Glutamatergic neuron (in vitro differentiated cells): ENCODE measurements around the gene TSPAN17. TPM values are rescaled to one million over a fixed set of nuclear protein-coding genes. Genes with fewer than 3 reads are reported as not detected.

Experiments used
- DNase-seq: peaks from one replicate; pipeline ENCODE4 v3.0.0; 2022
- H3K27ac Mint-ChIP-seq: one replicate; pipeline ENCODE4 v1.8.0; 2020; ENCODE audit warnings: mild to moderate bottlenecking, mixed read lengths, inconsistent platforms; ENCODE audit not compliant: unreplicated experiment
- H3K27me3 Mint-ChIP-seq: one replicate; pipeline ENCODE4 v1.8.0; 2020; ENCODE audit warnings: mild to moderate bottlenecking, moderate library complexity, mixed read lengths, inconsistent platforms; ENCODE audit not compliant: unreplicated experiment
- H3K36me3 Mint-ChIP-seq: one replicate; pipeline ENCODE4 v1.8.0; 2020; ENCODE audit warnings: mild to moderate bottlenecking, mixed read lengths, inconsistent platforms; ENCODE audit not compliant: unreplicated experiment
- H3K4me1 Mint-ChIP-seq: one replicate; pipeline ENCODE4 v1.8.0; 2020; ENCODE audit warnings: mild to moderate bottlenecking, low read depth, mixed read lengths, inconsistent platforms; ENCODE audit not compliant: unreplicated experiment
- H3K4me3 Mint-ChIP-seq: one replicate; pipeline ENCODE4 v1.8.0; 2020; ENCODE audit warnings: mild to moderate bottlenecking, mixed read lengths, inconsistent platforms; ENCODE audit not compliant: unreplicated experiment
- H3K9me3 Mint-ChIP-seq: one replicate; pipeline ENCODE4 v1.8.0; 2020; ENCODE audit warnings: mild to moderate bottlenecking, moderate library complexity, mixed read lengths, inconsistent platforms; ENCODE audit not compliant: unreplicated experiment
- total RNA-seq: library from RNA; stranded (reverse); fragmentation: NEBNext Ultra II Directional; extraction: Animal tissue kit (Norgen Biotek cat#: 25700); gene quantifications from one replicate; pipeline ENCODE4 v1.2.1, GENCODE V29; 2021; ENCODE audit not compliant: unreplicated experiment
- TF ChIP-seq, protein P1 (sequence below): fragments of 200-600 bp; sonication (generic); IDR thresholded peaks from one replicate; pipeline ENCODE4 v1.5.0; 2021; ENCODE audit not compliant: partially characterized antibody, unreplicated experiment

The TSPAN17 gene
- total RNA-seq, 1 donor from 2014 or later: 97.2 TPM

DNA sequence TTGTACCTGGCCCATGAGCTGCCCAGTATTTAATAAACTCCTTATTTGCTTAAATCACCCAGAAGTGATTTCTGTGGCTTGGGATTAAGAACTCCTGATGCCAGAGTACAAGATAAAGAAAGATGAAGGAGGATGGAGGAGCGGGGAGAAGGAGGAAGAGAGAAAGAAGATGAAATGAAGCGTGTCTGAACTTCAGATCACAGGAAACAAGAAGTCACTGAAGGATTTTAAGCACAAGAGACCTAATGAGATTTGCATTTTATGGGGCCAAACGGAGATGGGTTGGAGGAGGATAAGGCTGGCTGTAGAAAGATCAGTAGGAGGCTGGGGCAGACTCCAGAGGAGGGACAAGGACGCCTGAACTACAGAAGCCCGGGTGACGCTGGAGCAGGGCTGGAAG is 13.7 kb upstream of the TSPAN17 start:
- Mint-ChIP-seq H3K4me3 (no peak overlapping the region), H3K4me1 (peaks cover 6% of the 10 kb centered on the region), H3K36me3 (peaks cover 11% of the 10 kb centered on the region), H3K9me3 (peaks cover 8% of the 10 kb centered on the region), H3K27me3 (peaks cover 20% of the 10 kb centered on the region), H3K27ac (no peak overlapping the region)
- TF ChIP-seq, protein P1, sequence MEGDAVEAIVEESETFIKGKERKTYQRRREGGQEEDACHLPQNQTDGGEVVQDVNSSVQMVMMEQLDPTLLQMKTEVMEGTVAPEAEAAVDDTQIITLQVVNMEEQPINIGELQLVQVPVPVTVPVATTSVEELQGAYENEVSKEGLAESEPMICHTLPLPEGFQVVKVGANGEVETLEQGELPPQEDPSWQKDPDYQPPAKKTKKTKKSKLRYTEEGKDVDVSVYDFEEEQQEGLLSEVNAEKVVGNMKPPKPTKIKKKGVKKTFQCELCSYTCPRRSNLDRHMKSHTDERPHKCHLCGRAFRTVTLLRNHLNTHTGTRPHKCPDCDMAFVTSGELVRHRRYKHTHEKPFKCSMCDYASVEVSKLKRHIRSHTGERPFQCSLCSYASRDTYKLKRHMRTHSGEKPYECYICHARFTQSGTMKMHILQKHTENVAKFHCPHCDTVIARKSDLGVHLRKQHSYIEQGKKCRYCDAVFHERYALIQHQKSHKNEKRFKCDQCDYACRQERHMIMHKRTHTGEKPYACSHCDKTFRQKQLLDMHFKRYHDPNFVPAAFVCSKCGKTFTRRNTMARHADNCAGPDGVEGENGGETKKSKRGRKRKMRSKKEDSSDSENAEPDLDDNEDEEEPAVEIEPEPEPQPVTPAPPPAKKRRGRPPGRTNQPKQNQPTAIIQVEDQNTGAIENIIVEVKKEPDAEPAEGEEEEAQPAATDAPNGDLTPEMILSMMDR: no peak
- DNase-seq: no peak

DNA sequence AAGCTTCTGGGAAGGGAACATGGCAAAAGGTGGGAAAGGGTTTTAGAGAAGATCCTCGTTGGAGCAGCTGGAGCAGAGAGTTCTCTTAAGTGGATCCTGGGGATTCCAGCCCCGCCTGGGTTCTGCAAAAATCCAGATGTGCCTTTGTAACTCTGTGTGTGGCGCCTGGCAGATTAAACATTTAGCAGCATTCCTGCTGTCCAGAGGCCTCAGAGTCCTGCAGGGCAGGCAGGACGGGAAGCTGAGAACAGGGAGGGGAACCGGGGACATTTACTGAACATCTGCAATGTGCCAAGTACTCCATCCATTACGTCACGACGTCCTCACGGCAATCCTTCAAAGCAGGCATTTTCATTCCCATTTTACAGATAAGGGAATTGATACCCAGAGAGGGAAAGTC is 10.9 kb upstream of the TSPAN17 start:
- Mint-ChIP-seq H3K27me3 (peaks cover 11% of the 10 kb centered on the region), H3K4me3 (no peak overlapping the region), H3K36me3 (peaks cover 11% of the 10 kb centered on the region), H3K4me1 (peaks cover 2% of the 10 kb centered on the region), H3K27ac (no peak overlapping the region), H3K9me3 (peaks cover 3% of the 10 kb centered on the region)
- DNase-seq: no peak
- TF ChIP-seq, protein P1: no peak

DNA sequence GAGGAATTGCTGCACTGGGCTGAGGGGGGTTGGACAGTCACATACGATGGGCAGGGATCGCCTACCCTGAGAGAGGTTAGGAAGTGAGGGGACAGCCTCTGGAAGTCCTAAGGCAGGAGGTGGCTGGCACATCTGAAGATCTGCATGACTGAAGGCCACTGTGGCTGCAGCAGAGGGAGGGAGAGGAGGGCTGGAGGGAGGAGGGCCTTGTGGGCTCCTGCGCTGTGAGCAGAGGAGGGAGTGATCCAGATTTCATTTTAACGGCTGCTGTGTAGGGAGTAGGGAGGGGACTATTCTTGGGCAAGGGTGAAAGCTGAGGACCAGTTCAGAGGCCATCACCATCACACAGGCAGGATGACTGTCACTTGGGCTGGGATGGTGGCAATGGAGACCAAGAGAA is 9.7 kb upstream of the TSPAN17 start:
- Mint-ChIP-seq H3K27me3 (peaks cover 6% of the 10 kb centered on the region), H3K27ac (no peak overlapping the region), H3K36me3 (peaks cover 11% of the 10 kb centered on the region), H3K4me3 (no peak overlapping the region), H3K9me3 (peaks cover 3% of the 10 kb centered on the region), H3K4me1 (peaks cover 2% of the 10 kb centered on the region)
- TF ChIP-seq, protein P1: no peak
- no peak for DNase-seq

DNA sequence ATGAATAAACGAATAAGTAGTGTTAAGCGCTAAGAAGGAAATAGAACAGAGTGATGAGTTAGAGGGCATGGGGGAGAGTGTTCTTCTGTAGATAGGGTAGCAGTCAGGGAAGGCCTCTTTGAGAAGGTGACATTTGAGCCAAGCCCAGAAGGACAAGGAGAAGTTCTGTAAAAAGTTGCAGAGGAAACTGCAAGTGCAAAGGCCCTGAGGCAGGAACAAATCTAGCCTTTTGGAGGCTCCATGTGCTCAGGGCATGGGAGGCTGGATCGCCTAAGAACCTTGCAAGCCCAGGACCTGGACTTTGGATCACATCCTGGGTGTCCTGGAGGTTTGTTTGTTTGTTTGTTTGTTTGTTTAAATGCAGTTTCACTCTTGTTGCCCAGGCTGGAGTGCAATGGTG is 8.8 kb upstream of the TSPAN17 start:
- H3K36me3 Mint-ChIP-seq: peaks cover 11% of the 10 kb centered on the region
- no peak for DNase-seq
- H3K4me1 Mint-ChIP-seq: peaks cover 2% of the 10 kb centered on the region
- no peak overlapping the region for H3K4me3 Mint-ChIP-seq
- no peak overlapping the region for H3K27ac Mint-ChIP-seq
- H3K27me3 Mint-ChIP-seq: peaks cover 6% of the 10 kb centered on the region
- TF ChIP-seq, protein P1: no peak
- H3K9me3 Mint-ChIP-seq: peaks cover 3% of the 10 kb centered on the region

DNA sequence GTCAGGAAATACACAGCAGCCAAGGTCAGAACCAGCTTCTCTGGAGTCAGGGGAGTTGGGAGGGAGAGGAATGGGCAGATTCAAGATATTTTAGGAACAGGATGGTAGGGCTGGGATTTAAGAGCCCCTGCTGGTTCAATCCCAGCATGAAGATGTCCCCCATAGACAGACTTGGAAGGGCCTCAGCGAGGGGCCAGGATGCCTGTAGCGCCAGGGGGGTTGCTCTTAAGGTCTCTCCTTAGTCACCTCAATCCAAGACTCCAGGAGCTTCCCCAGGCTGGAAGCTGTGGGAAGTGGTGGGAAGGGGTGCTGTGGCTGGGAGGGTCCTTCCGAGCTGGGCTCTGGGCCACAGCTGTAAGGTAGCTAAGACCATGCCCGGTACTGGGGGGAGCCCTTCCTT is 8.1 kb upstream of the TSPAN17 start:
- Mint-ChIP-seq H3K27ac (no peak overlapping the region), H3K9me3 (peaks cover 3% of the 10 kb centered on the region), H3K4me3 (no peak overlapping the region), H3K27me3 (peaks cover 6% of the 10 kb centered on the region), H3K36me3 (peaks cover 11% of the 10 kb centered on the region), H3K4me1 (peaks cover 3% of the 10 kb centered on the region)
- DNase-seq: no peak
- TF ChIP-seq, protein P1: no peak
